Measurements from ENCODE around the gene WDR26. TPM values are rescaled to one million over a fixed set of nuclear protein-coding genes. Genes with fewer than 3 reads are reported as not detected.
A peak's percentile ranks its signal among the peaks of the same experiment; 100 is the strongest.

The WDR26 gene
- total RNA-seq, 1 donor from 2014 or later: 126 TPM

GRCh38 chr1:224472806-224473205 lies 38.2 kb upstream of the WDR26 start:
- no peak for DNase-seq (ENCODE audit: low spot score)
- Mint-ChIP-seq H3K9me3 (ENCODE audit: unreplicated experiment) (peaks cover 4% of the 10 kb centered on the region), H3K27ac (ENCODE audit: unreplicated experiment) (peak overlapping the region; percentile 91)

GRCh38 chr1:224466154-224466553 lies 31.6 kb upstream of the WDR26 start:
- Mint-ChIP-seq H3K9me3 (ENCODE audit: unreplicated experiment) (peaks cover 4% of the 10 kb centered on the region), H3K4me3 (ENCODE audit: unreplicated experiment) (no peak overlapping the region), H3K4me1 (ENCODE audit: unreplicated experiment) (no peaks in the 10 kb centered on the region), H3K27me3 (ENCODE audit: unreplicated experiment) (no peaks in the 10 kb centered on the region), H3K27ac (ENCODE audit: unreplicated experiment) (no peak overlapping the region), H3K36me3 (ENCODE audit: low read depth, unreplicated experiment) (no peaks in the 10 kb centered on the region)
- no peak for TF ChIP-seq CTCF (IDR thresholded peaks at IDR 0.05; ENCODE audit: unreplicated experiment)
- DNase-seq (ENCODE audit: low spot score): no peak

More at GRCh38 chr1:224472806-224473205, 38.2 kb upstream of the WDR26 start:
- H3K36me3 Mint-ChIP-seq (ENCODE audit: low read depth, unreplicated experiment): no peaks in the 10 kb centered on the region
- no peak for TF ChIP-seq CTCF (IDR thresholded peaks at IDR 0.05; ENCODE audit: unreplicated experiment)
- H3K27me3 Mint-ChIP-seq (ENCODE audit: unreplicated experiment): no peaks in the 10 kb centered on the region
- H3K4me3 Mint-ChIP-seq (ENCODE audit: unreplicated experiment): no peak overlapping the region
- H3K4me1 Mint-ChIP-seq (ENCODE audit: unreplicated experiment): peaks cover 16% of the 10 kb centered on the region

- no peak for DNase-seq (ENCODE audit: low spot score)
- H3K4me1 Mint-ChIP-seq (ENCODE audit: unreplicated experiment): peaks cover 25% of the 10 kb centered on the region
- TF ChIP-seq CTCF (IDR thresholded peaks at IDR 0.05; ENCODE audit: unreplicated experiment): no peak
Observed at GRCh38 chr1:224459966-224460365, 25.4 kb upstream of the WDR26 start.

GRCh38 chr1:224458996-224459395 lies 24.4 kb upstream of the WDR26 start:
- DNase-seq (ENCODE audit: low spot score): no peak
- no peak overlapping the region for H3K4me3 Mint-ChIP-seq (ENCODE audit: unreplicated experiment)
- no peaks in the 10 kb centered on the region for H3K9me3 Mint-ChIP-seq (ENCODE audit: unreplicated experiment)
- peaks cover 25% of the 10 kb centered on the region for H3K4me1 Mint-ChIP-seq (ENCODE audit: unreplicated experiment)
- H3K36me3 Mint-ChIP-seq (ENCODE audit: low read depth, unreplicated experiment): no peaks in the 10 kb centered on the region
- H3K27ac Mint-ChIP-seq (ENCODE audit: unreplicated experiment): peak overlapping the region; percentile 84
- no peak for TF ChIP-seq CTCF (IDR thresholded peaks at IDR 0.05; ENCODE audit: unreplicated experiment)
- H3K27me3 Mint-ChIP-seq (ENCODE audit: unreplicated experiment): peaks cover 5% of the 10 kb centered on the region

More at GRCh38 chr1:224459966-224460365, 25.4 kb upstream of the WDR26 start:
- Mint-ChIP-seq H3K9me3 (ENCODE audit: unreplicated experiment) (no peaks in the 10 kb centered on the region), H3K27ac (ENCODE audit: unreplicated experiment) (no peak overlapping the region), H3K27me3 (ENCODE audit: unreplicated experiment) (peaks cover 4% of the 10 kb centered on the region), H3K4me3 (ENCODE audit: unreplicated experiment) (no peak overlapping the region), H3K36me3 (ENCODE audit: low read depth, unreplicated experiment) (no peaks in the 10 kb centered on the region)

GRCh38 chr1:224458296-224458695 lies 23.7 kb upstream of the WDR26 start:
- TF ChIP-seq CTCF (IDR thresholded peaks at IDR 0.05; ENCODE audit: unreplicated experiment): no peak
- no peak for DNase-seq (ENCODE audit: low spot score)
- Mint-ChIP-seq H3K9me3 (ENCODE audit: unreplicated experiment) (no peaks in the 10 kb centered on the region), H3K4me3 (ENCODE audit: unreplicated experiment) (no peak overlapping the region), H3K4me1 (ENCODE audit: unreplicated experiment) (peaks cover 25% of the 10 kb centered on the region), H3K27ac (ENCODE audit: unreplicated experiment) (no peak overlapping the region), H3K36me3 (ENCODE audit: low read depth, unreplicated experiment) (no peaks in the 10 kb centered on the region), H3K27me3 (ENCODE audit: unreplicated experiment) (peaks cover 5% of the 10 kb centered on the region)
